ENCODE results near the gene TUBD1.
A peak's percentile ranks its signal among the peaks of the same experiment; 100 is the strongest.

GRCh38 chr17:59837308-59838051 lies 55.3 kb downstream of the TUBD1 start:
- peak; percentile 65 for TF ChIP-seq POLR2A (IDR thresholded peaks at IDR 0.05)
- no peak for TF ChIP-seq CTCF (IDR thresholded peaks at IDR 0.05)
